GM21529 (cell line): ENCODE data around the gene KPNB1.

ENCODE experiments used
- ATAC-seq: cut with Tn5 transposase; IDR thresholded peaks from one replicate; pipeline ENCODE4 v1.9.1; 2021; ENCODE audit not compliant: unreplicated experiment

KPNB1 gene

DNA sequence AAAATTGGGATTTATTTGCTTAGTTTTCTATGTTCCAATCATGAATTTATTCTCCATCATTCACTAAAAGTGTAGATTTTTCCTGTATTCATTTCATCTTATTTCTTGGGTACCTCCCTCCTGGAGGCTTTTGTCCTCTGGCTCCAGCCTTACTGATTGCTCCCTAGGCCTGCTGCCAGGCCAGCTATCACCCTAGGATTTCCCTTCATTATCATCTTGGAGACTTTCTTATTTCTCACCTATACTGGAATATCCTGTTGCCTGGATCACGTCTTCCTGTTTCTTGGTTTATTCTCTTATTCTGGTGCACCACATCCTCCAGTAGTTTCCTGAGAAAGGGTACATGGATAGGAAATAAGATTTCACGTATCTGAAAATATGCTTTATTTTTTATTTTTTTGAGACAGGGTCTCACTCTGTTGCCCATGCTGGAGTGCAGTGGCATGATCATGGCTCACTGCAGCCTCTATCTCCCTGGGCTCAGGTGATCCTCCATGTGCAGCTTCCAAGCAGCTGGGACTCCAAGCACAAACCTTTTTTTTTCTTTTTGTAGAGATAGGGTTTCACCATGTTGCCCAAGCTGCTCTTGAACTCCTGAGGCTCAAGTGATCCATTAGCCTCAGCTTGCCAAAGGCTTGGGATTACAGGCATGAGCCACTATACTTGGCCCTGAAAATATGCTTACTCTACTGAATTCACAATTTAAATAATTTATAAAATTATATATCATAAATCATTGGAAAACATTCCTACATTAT is 13.3 kb upstream of the KPNB1 start:
- ATAC-seq = no peak

DNA sequence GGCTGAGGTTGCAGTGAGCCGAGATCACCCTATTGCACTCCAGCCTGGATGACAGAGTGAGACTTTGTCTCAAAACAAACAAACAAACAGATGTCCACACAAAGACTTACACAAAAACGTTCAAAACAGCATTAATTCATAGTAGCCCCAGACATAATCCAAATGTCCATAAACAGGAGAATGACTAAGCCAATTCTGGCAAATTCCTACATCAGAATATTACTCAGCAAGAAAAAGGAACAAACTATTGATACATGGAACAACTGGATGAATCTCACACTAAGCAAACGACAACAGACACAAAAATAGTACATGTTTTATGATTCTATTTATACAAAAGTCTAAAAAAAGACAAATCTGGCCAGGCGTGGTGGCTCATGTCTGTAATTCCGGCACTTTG is 10.8 kb upstream of the KPNB1 start:
- ATAC-seq = no peak

DNA sequence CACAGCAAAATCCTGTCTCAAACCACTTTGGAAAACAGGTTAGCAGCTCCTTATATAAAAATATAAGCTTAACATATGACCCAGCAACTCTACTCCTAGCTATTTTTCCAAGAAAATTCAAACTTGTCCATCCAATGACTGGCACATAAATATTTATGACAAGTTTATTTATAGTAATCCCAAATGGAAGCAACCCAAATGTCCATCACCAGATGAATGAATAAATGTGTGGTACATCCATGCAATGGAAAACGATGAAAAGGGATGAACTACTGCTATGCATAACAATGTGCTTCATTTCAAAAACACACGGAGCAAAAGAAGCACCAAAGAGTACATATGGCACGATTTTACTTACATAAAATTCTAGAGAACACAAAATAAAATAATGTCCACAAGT is 9.6 kb upstream of the KPNB1 start:
- no peak for ATAC-seq

DNA sequence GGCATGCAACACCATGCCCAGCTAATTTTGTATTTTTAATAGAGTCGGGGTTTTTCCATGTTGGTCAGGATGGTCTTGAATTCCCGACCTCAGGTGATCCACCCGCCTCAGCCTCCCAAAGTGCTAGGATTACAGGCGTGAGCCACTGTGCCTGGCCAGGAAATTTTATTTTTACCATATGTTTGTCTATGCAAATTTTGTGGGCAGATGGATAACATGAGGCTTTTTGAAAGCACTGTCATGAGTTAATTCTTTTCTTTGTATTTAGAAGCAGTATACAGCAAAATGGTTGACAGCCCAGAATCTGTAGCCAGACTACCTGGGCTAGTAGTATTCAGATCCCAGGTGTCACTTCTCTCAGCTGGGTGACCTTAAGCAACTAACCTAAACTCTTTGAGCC is 8.5 kb upstream of the KPNB1 start:
- ATAC-seq = no peak

DNA sequence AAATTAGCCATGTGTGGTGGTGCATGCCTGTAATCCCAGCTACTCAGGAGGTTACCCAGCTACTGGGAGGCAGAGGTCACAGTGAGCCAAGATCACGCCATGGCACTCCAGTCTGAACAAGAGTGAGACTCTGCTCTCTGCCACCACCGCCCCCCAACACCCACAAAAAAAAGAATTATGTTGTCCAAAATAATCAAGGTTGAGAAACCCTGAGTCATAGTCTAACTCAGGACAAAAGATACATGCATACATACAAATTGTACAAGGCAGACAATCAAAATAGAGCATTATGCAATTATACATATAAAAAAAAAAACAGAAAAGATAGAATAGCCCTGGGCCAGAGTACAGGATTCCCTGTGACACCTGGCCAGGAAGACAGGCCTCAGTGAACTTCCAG is 6.6 kb upstream of the KPNB1 start:
- ATAC-seq = no peak

DNA sequence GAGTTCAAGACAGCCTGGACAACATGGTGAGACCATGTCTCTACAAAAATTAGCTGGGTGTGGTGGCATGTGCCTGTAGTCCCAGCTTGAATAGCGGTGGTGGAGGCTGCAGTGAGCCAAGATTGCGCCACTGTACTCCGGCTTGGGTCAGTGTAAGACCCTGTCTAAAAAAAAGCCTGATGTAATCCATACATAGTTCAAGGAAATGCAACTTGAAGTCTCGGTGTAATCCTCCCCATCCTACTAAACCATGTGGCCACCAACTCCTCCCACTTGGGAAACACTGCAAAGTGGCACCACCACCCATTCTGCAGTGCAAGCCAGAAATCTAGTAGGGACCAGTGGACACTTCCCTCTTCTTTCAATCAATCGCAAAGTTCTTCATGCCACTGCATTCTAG is 5.4 kb upstream of the KPNB1 start:
- no peak for ATAC-seq

DNA sequence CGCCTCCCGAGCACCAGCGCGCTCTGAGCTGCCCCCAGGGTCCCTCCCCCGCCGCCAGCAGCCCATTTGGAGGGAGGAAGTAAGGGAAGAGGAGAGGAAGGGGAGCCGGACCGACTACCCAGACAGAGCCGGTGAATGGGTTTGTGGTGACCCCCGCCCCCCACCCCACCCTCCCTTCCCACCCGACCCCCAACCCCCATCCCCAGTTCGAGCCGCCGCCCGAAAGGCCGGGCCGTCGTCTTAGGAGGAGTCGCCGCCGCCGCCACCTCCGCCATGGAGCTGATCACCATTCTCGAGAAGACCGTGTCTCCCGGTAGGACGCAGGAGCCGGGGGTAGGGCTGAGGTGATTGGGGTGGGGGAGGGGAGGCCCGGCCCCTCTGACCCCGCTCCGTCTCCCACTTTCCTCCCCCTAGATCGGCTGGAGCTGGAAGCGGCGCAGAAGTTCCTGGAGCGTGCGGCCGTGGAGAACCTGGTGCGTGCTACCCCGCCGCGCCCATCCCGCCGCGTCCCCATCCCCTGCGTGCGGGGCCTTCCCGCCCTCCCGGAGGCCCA is 329 bp downstream of the KPNB1 start:
- peak; percentile 1 for ATAC-seq

DNA sequence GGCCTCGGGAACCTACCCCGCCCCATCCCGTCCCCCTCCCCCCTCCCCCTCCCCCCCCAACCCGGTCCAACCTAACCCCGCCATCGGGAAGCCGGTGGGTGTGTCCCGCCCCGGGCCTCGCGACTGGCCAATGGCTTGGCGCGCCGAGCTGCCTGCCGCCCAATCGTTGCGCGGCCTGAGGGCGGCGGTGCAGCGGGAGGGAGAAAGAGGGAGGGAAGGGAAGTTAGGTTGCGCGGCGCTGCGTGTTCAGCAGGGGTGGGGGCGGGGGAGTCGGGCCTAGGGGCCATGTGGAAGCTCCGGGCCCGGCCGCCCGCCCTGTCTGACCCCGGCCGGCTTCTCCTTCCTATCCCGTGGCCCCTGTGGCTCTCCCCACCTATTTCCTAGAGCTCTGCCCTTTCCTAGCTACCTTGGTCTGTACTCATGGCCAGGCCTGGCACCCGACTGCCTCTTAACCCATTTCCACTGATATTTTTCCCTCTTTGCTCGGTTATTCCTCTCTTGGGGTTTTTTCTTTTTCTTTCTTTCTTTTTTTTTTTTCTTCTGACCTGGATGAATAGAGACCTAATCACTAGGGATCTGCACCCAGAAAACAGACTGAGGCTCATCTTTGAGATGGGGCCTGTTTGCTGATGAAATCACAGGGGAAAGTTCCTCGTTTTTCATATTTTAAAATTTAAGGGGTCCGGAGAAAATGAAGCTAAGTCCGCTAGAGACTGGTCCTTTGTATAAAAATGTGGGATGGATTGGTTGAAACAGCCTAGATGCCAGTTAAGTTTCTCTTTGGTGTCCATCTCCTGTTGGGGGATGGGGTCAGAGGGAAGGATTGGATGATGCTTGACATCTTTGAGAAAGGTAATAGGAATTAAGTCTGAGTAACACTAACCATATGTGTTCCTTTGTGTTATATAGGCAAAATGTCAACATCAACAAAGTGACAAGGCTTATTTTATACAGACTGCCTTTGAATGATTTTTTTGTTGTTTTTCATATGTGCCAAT is 1.1 kb downstream of the KPNB1 start:
- peak; percentile 48 for ATAC-seq

DNA sequence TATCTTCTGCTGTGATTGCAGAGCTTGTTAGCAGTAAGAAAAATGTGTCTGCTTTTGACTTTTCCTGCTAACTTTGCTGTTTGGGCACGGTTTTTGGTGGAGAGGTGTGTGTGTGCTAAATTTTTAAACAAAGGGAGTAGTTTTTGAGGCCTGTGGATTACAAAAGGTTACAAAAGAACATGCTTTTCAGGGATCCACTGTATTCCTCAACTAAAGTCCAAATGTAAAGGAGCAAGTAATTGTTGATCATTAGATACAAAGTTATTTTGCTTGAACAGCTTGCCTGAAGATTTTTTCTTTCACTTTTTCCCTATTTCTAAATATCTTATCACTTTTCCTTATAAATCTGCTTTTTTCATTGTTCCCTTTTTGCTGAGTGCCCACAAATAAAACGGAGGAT is 2.0 kb downstream of the KPNB1 start:
- no peak for ATAC-seq

DNA sequence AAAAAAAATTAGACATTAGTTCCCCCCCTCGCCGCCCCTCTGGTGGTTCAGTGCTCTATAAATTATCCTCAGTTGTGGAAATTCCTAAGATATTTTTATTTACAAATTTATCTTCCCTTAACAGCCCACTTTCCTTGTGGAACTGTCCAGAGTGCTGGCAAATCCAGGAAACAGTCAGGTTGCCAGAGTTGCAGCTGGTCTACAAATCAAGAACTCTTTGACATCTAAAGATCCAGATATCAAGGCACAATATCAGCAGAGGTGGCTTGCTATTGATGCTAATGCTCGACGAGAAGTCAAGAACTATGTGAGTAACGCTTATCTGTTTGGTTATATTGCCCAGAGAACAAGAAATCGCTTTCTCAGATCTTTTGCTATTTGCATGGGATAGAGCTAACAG is 2.9 kb downstream of the KPNB1 start:
- ATAC-seq = no peak

DNA sequence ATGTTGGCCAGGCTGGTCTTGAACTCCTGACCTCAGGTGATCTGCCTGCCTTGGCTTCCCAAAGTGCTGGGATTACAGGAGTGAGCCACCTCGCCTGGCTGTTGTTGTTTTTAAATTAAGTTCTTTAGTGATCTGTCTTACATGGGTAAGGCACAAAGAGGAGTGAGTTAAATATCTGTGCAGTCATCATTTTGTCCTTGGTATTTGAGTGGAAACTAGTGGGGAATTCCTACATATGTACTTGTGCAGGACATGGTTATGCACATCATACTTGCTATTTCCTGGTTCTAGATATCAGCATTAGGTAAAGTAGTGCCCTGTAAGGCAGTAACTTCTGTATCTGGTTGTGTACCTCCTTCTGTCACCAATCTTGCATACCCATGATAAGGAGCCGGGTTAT is 3.7 kb downstream of the KPNB1 start:
- no peak for ATAC-seq

DNA sequence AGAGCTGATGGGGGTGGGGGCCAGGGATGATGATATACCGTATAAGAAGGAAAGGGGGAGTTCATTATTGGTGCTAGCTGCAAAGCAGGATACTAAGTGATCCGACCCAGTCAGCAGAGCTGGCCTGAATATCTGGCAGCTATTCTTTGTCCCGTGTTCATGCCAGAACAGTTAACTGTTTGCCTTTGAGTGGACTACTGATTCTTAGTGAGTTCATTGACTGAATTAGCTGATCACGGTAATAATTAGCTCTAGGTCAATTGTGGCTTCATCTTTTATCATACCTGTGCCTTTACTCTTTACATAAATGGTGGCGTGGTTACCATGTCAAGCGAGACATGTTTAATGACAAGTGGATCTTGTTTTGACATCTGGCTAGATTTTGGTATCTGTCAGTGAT is 5.3 kb downstream of the KPNB1 start:
- ATAC-seq = no peak

DNA sequence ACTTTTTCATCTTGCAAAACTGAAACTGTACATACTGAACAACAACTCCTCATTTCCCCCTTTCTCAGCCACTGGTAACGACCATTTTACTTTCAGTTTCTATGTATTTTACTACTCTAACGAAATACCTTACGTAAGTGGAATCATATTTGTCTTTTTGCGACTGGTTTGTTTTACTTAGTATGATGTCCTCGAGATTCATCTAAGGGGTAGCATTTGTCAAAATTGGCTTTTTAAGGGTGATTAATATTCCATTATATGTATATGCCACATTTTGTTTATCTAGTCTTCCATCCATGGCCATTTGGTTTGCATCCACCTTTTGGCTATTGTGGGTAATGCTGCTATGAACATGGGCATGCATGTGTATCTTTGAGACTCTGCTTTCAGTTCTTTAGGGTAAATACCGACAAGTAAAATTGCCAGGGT is 10.4 kb downstream of the KPNB1 start:
- ATAC-seq = peak; percentile 64

DNA sequence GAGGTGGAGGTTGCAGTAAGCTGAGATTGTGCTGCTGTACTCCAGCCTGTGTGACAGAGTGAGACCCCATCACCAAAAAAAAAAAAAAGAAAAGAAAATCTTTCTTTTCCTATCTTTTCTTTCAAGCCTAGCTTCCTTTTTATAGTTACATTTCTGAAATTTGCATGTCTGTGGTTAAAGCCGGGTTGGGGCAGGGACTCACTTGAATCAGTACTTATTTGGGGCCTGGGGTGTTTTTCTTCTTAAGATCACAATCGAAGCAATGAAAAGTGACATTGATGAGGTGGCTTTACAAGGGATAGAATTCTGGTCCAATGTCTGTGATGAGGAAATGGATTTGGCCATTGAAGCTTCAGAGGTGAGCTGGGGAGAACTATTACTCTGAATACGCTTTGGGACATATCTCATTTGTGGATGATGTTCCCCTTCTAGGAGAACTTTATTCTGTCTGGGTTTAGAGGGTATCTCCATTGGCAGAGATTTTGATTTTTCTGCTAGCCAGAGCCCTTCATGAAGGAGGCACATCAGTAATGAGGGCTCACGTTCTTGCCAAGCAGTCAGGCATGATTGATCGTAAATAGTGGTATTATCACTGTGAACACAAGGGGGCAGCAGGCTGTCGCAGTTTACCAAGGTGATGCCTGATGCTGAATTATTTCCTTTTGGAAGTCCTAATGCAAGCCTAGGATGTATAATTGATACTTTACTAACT is 14.3 kb downstream of the KPNB1 start:
- no peak for ATAC-seq

DNA sequence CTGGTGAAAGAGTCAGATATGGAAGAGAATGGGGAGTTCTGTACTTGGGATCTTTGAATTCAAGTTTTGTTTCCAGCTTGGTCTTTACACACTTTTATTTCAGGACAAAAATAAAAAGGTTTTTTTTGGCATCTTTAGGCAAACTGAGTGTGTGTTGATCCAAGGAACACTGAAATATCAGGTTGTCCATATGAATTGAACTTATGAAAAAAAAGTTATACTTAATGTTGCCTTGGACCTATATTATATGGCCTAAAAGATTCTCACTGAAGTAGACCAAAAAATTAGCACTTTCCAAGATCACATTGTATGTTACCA is 14.9 kb downstream of the KPNB1 start:
- no peak for ATAC-seq

DNA sequence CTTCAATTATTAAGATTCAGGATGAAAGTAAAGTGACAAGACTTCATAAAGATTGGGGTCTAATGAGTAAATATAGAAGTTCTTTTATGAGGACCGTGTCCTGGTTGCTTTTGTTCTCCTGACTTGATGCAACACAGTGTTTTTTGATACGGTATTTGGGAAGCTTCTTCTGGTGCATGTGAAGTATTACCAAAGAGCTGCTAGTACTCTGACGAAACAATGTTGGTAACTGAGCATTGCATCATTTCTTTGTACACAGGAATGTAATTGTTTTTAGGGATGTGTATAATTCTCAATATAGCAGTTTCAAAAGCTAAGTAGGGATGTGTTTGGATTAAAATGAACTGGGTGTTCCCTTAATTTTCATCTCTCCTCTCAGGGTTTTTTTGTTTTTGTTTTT is 15.9 kb downstream of the KPNB1 start:
- ATAC-seq = no peak

DNA sequence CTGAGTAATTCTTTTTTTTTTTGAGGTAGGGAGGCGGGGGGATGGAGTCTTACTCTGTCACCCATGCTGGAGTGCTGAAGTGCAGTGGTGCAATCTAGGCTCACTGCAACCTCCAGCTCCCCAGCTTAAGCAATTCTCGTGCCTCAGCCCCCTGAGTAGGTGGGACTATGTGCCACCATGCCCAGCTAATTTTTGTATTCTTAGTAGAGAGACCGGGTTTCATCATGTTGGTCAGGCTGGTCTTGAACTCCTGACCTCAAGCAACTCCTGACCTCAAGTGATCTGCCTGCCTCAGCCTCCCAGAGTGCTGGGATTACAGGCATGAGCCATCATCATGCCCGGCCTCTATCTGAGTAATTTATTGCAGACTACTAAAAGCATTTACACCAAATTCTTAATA is 19.4 kb downstream of the KPNB1 start:
- ATAC-seq = no peak

DNA sequence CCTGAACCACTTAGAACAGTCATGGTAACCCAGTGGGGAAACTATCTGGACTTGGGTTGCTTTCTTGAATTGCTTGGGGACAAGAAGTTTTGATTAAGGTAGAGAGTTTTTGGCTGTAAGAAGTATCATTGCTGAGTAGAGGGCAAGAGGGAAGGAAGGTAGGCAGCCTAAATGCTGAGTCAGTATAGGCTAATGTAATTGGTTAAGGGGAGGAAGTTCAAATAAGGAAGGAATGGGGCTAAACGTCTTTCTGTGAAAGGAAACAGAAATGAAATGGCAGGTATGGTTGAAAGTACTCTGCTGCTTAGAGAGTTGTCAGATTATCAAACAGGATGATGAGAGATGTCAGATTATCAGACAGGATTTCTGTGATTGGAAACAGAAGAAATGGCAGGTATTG is 20.3 kb downstream of the KPNB1 start:
- no peak for ATAC-seq

DNA sequence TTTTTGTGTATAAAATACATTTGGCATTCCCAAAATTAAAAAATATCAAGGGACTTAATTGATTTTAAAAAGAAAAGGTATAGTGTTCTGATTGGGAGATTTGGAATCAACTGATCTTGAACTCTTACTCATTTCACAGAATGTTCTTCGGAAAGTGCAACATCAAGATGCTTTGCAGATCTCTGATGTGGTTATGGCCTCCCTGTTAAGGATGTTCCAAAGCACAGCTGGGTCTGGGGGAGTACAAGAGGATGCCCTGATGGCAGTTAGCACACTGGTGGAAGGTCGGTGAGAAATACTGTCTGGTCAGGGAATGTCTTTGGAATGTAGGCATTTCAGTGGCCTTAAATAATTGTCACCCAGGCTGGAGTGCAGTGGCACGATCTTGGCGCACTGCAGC is 24.8 kb downstream of the KPNB1 start:
- ATAC-seq = no peak

DNA sequence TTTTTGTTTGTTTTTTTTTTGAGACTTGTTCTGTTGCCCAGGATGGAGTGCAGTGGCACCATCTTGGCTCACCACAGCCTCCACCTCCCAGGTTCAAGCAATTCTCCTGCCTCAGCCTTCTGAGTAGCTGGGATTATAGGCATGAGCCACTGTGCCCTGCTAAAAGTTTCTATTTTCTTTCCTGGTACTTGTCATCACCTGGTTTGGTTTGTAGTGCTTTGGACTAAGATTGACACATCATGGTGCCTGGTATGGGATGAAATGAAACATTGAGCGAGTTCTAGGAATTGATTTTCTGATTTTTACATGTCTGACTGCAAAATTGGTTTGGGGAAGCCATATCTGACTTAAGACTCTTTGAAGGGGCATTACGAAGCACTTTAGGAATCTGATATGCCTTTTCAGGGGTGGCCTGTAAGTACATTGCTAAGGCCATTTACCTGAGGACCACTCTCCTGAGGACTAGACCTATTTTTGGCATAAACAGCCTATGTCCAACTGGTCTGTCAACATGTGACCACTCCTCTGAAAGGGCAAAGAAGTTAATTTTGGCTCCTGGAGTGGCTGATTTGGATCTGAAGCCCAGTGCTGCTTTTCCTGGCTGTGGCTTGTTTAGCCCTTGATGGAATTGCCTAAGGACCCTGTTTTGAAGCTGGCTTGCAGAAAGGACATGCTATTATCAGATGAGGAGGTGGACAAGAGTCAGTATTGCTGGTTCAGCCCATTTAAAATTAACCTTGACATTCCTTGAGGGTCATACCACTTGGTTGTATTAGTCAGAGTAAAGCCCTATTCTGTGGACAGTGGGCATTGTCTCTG is 25.9 kb downstream of the KPNB1 start:
- ATAC-seq = no peak

DNA sequence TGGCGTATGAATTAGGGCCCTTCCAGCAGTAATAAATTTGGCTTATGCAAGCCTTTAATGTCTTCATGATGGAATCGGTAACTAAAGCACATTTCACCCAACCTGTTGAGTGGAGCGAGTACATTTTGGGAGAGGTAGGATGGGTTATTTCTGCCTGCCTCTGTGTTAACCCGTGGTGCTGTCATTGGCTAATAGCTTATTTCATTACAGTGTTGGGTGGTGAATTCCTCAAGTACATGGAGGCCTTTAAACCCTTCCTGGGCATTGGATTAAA is 26.4 kb downstream of the KPNB1 start:
- no peak for ATAC-seq
